ENCODE data around the gene NHSL2. TPM values are rescaled to one million over a fixed set of nuclear protein-coding genes. Genes with fewer than 3 reads are reported as not detected.

The NHSL2 gene
- total RNA-seq, 2 experiments from 2014 or later, result 0.50 to 0.70 TPM

DNA sequence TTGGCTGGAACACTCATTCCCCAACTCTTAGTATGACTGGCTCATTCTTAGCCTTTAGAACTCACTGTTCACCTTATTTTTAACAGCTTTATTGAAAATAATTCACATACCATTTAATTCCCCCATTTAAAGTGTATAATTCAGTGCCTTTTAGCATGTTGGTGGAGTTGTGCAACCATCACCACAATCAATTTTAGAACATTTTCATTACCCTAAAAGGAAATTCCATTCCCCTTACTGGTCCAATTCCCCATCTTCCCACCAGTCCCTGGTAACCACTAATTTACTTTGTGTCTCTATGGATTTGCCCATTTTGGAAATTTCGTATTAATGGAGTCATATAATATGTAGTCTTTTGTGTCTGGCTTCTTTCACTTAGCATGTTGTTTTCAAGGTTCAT lies 19.7 kb downstream of the NHSL2 start:
- CTCF ChIA-PET, result no interaction called here
- H3K27ac Mint-ChIP-seq, result no peak overlapping the region
- peaks cover 17% of the 10 kb centered on the region for H3K27me3 Mint-ChIP-seq (ENCODE audit: low read depth)
- POLR2A ChIA-PET, result no interaction called here
- H3K9me3 Mint-ChIP-seq (ENCODE audit: insufficient read depth), result no peaks in the 10 kb centered on the region
- H3K4me3 Mint-ChIP-seq, result no peak overlapping the region
- ATAC-seq (no peak), DNase-seq (no peak)
- H3K36me3 Mint-ChIP-seq (ENCODE audit: low read depth), result no peaks in the 10 kb centered on the region
- no peaks in the 10 kb centered on the region for H3K4me1 Mint-ChIP-seq (ENCODE audit: low read depth)

DNA sequence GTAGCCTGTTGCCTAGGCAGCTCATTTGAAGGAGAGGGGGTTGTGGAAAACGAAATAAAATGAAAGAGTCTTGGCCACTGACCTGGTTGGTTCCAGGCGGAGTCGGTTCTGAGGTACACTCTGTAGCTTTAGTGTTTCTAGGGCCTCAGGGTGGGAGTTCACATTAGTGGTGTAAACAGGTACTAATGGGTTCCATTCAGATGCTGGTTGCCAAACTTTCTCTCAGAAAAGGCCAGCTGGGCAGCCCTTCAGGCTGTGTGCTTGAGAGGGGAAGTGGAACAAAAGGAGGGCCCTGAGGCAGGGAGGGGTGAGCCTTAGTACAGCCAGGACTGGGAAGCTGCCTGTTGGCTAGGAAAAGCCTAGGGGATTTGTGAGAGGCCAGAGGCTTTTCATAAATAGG lies 24.8 kb downstream of the NHSL2 start:
- H3K36me3 Mint-ChIP-seq (ENCODE audit: low read depth), result no peaks in the 10 kb centered on the region
- peaks cover 14% of the 10 kb centered on the region for H3K27me3 Mint-ChIP-seq (ENCODE audit: low read depth)
- no peak for ATAC-seq
- no peak for DNase-seq
- no peaks in the 10 kb centered on the region for H3K4me1 Mint-ChIP-seq (ENCODE audit: low read depth)
- no peak overlapping the region for H3K4me3 Mint-ChIP-seq
- POLR2A ChIA-PET, result no interaction called here
- H3K9me3 Mint-ChIP-seq (ENCODE audit: insufficient read depth), result no peaks in the 10 kb centered on the region
- CTCF ChIA-PET, result no interaction called here
- no peak overlapping the region for H3K27ac Mint-ChIP-seq

DNA sequence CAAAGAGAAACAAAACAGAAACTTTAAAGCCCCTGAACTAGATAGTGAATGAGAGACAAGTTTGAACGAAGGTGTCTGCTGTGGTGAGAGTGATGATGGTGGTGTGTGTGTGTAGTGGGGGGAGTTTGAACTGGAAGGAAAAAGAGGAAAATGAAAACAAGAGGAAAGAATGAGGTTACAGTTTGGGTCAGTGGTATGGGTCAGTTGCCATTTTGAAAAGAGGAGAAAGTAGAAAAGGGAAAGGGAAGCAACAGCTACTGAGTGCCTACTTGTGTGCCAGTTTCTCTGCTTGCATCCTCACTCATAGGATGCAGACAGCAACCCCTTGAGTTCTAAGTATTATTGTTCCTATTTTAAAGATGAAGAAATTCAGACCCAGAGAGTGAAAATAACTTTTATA lies 26.0 kb downstream of the NHSL2 start:
- no peak for ATAC-seq
- no peaks in the 10 kb centered on the region for H3K9me3 Mint-ChIP-seq (ENCODE audit: insufficient read depth)

DNA sequence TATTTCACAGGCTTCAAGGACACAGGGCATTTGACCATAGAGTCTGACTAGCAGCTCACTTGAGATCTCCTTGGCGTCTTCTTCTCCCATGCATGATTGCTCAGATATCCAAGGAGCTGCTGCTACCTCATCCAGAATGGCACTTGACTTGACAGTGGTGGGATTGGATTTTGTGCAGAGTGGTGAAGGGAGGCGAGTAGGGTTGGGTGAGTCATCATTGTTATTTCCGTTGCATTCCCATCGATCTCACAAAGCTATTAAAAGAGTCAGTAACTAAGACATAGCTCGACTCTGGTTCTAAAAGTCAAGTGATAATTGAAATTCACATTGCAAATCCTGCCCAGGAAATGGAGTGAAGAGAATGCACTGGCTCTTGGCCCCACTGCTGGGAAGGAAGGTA lies 27.7 kb downstream of the NHSL2 start:
- Mint-ChIP-seq H3K27me3 (ENCODE audit: low read depth) (peaks cover 11% of the 10 kb centered on the region), H3K4me1 (ENCODE audit: low read depth) (no peaks in the 10 kb centered on the region), H3K27ac (no peak overlapping the region), H3K4me3 (no peak overlapping the region), H3K9me3 (ENCODE audit: insufficient read depth) (no peaks in the 10 kb centered on the region), H3K36me3 (ENCODE audit: low read depth) (no peaks in the 10 kb centered on the region)
- ATAC-seq (no peak), DNase-seq (no peak)
- CTCF ChIA-PET, result interaction anchor here (1.4 kb wide), 1 partner anchor 28 kb away, joined by 3 read pairs; the partner anchor contains the start of gene NHSL2
- POLR2A ChIA-PET, result no interaction called here

More for the DNA sequence above, 26.0 kb downstream of the NHSL2 start:
- POLR2A ChIA-PET, result no interaction called here
- Mint-ChIP-seq H3K27ac (no peak overlapping the region), H3K36me3 (ENCODE audit: low read depth) (no peaks in the 10 kb centered on the region), H3K4me3 (no peak overlapping the region), H3K27me3 (ENCODE audit: low read depth) (peaks cover 13% of the 10 kb centered on the region), H3K4me1 (ENCODE audit: low read depth) (no peaks in the 10 kb centered on the region)
- CTCF ChIA-PET, result no interaction called here
- DNase-seq, result no peak

DNA sequence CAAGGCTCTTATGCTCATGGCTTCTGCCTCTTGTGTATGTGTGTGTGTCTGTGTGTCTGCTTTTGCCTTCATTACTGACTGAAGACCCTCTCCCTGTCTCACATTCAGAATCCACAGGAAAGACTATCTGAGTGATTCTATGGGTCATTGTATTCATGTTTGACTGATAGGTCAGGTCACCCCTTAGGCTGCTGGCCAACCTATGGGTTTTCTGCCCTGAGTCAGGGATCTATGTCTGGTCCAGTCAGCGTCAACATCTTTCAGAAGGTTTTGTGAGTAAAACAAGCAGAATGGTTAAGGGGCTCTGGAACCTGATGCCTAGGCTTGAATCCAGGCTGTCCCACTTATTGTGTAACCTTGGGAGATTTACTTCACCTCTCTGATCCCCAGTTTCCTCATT lies 30.5 kb downstream of the NHSL2 start:
- ChIA-PET POLR2A (no interaction called here), CTCF (no interaction called here)
- DNase-seq (no peak), ATAC-seq (no peak)
- no peak overlapping the region for H3K27ac Mint-ChIP-seq
- H3K4me3 Mint-ChIP-seq, result no peak overlapping the region
- H3K36me3 Mint-ChIP-seq (ENCODE audit: low read depth), result no peaks in the 10 kb centered on the region
- H3K4me1 Mint-ChIP-seq (ENCODE audit: low read depth), result no peaks in the 10 kb centered on the region
- peaks cover 10% of the 10 kb centered on the region for H3K27me3 Mint-ChIP-seq (ENCODE audit: low read depth)
- H3K9me3 Mint-ChIP-seq (ENCODE audit: insufficient read depth), result no peaks in the 10 kb centered on the region

DNA sequence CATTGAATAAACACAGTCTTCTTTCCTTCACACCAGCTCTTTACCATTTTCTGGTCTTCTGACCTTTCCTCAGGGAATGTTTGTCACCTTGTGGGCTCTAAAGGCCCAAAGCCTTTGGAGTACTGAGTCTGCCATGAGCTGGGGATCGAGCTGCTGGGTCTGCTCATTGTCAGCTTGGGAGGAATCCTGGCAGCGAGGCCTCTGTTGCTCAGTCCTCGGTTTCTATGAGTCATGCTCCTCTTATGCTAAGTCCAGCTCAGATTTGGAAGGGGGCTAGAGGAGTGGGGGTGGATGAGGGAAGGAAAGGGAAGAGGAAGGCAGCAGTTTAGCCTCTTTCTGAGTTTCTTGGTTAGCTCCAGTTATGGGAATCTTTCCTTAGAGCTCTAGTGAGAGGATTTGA lies 31.1 kb downstream of the NHSL2 start:
- DNase-seq (no peak), ATAC-seq (no peak)
- H3K27ac Mint-ChIP-seq, result no peak overlapping the region
- ChIA-PET CTCF (no interaction called here), POLR2A (no interaction called here)
- no peaks in the 10 kb centered on the region for H3K9me3 Mint-ChIP-seq (ENCODE audit: insufficient read depth)
- peaks cover 10% of the 10 kb centered on the region for H3K27me3 Mint-ChIP-seq (ENCODE audit: low read depth)
- no peaks in the 10 kb centered on the region for H3K4me1 Mint-ChIP-seq (ENCODE audit: low read depth)
- no peak overlapping the region for H3K4me3 Mint-ChIP-seq
- no peaks in the 10 kb centered on the region for H3K36me3 Mint-ChIP-seq (ENCODE audit: low read depth)

DNA sequence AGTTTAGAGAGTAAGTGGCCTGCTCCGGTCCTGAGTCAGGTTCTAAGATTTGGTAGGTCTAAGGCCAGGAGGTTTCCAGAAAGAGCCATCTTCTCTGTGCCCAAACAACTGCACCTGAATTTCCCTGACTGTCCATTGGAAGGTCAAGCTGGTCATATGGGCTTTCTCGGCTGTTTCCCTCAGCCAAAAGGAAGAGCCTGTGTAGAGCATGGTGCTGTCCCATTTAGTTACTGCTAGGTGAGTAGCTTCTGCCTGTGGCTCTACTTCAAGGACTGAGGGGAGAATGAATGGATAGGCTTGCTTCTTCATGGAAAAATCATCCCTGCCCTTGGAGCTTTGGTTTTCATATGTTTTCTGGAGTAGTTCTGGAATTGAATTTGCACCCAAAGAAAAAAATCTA lies 33.7 kb downstream of the NHSL2 start:
- CTCF ChIA-PET, result no interaction called here
- no peak overlapping the region for H3K27ac Mint-ChIP-seq

DNA sequence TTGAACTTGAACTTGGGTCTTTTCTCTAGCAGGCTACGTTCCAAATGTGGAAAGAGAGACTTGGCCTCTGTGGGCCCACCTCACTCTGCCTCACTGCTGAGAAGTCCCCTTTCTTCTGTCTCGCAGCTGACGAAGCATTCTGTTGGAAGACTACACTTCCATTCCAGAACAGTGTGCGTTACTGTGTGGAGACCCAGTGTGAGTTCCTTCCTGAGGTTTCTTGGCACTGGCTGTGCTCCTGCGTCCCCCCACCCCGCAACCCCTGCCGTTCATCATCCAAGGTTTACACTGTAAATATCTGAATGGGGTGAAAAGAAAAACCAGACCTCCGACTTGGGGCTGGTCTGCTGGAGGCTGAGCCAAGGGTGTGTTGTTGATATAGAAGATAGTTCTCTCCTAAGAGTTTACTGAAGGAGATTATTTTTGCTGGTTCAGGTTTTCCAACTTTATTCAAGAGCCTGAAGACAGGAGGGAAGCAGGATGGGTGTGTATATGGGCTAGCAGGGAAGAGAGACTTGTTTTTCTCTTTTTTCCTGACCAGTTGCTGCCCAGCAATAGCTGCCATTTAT lies 34.7 kb downstream of the NHSL2 start:
- Mint-ChIP-seq H3K36me3 (ENCODE audit: low read depth) (no peaks in the 10 kb centered on the region), H3K27ac (no peak overlapping the region), H3K4me3 (no peak overlapping the region), H3K27me3 (ENCODE audit: low read depth) (peaks cover 10% of the 10 kb centered on the region), H3K9me3 (ENCODE audit: insufficient read depth) (no peaks in the 10 kb centered on the region), H3K4me1 (ENCODE audit: low read depth) (no peaks in the 10 kb centered on the region)
- ChIA-PET POLR2A (no interaction called here), CTCF (no interaction called here)
- ATAC-seq (no peak), DNase-seq (no peak)

More for the DNA sequence above, 33.7 kb downstream of the NHSL2 start:
- no peaks in the 10 kb centered on the region for H3K4me1 Mint-ChIP-seq (ENCODE audit: low read depth)
- H3K9me3 Mint-ChIP-seq (ENCODE audit: insufficient read depth), result no peaks in the 10 kb centered on the region
- POLR2A ChIA-PET, result no interaction called here
- H3K27me3 Mint-ChIP-seq (ENCODE audit: low read depth), result peaks cover 10% of the 10 kb centered on the region
- no peak overlapping the region for H3K4me3 Mint-ChIP-seq
- DNase-seq (no peak), ATAC-seq (no peak)
- H3K36me3 Mint-ChIP-seq (ENCODE audit: low read depth), result no peaks in the 10 kb centered on the region

DNA sequence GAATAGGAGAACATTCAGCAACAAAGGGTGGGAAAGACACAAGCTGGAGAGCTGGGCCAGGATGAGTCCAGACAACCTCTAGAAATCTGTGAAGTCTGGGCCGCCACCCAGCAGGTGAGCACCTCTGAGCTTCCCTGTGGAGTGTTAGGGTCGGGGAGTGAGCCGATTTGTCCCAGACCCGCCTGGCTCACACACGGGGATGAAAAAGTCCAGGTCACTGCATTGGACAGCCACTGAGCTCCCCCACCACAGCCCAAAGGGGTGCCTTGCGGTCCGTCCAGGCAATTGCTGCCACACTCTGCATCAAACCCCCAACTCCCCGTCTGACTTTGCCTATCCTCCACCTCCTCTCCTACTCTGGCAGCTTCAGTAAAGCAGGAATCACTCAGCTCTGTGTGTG lies 38.7 kb downstream of the NHSL2 start:
- peaks cover 5% of the 10 kb centered on the region for H3K27me3 Mint-ChIP-seq (ENCODE audit: low read depth)

DNA sequence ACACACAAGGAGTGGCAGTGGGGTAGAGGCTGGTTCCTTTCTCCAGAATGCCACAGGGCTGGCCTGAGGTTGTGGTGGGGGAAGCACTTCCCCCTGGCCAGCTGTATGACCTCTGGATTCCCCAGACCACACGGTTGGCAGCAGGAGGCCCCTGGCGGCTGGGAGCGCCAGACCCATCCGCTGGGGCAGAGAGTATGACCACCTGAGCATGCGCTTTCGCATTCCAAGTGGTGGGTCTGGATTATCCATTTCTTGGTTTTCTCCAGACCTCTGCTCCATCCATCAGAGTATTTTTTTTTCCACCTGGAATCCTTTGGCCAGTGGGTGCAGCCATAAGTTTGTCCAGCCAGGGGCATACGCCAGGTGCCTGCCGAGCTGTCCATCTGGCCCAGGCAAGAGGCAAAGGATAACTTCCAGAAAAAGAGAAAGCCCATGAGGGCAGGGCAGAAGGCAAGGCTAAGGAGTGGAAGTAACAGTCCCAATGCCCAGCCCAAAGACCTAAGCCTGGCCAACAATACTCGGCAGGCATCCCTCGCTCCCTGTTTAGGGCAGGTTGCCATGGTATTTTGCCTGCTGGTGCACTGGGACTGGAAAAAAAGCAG lies 39.3 kb downstream of the NHSL2 start:
- CTCF ChIA-PET, result no interaction called here
- DNase-seq (no peak), ATAC-seq (no peak)
- no peaks in the 10 kb centered on the region for H3K9me3 Mint-ChIP-seq (ENCODE audit: insufficient read depth)
- no peak overlapping the region for H3K4me3 Mint-ChIP-seq
- no peaks in the 10 kb centered on the region for H3K4me1 Mint-ChIP-seq (ENCODE audit: low read depth)
- no peaks in the 10 kb centered on the region for H3K36me3 Mint-ChIP-seq (ENCODE audit: low read depth)
- POLR2A ChIA-PET, result no interaction called here
- peaks cover 3% of the 10 kb centered on the region for H3K27me3 Mint-ChIP-seq (ENCODE audit: low read depth)
- H3K27ac Mint-ChIP-seq, result no peak overlapping the region

More for the DNA sequence above, 38.7 kb downstream of the NHSL2 start:
- DNase-seq (no peak), ATAC-seq (no peak)
- Mint-ChIP-seq H3K27ac (no peak overlapping the region), H3K36me3 (ENCODE audit: low read depth) (no peaks in the 10 kb centered on the region), H3K9me3 (ENCODE audit: insufficient read depth) (no peaks in the 10 kb centered on the region), H3K4me1 (ENCODE audit: low read depth) (no peaks in the 10 kb centered on the region), H3K4me3 (no peak overlapping the region)
- ChIA-PET CTCF (no interaction called here), POLR2A (no interaction called here)

DNA sequence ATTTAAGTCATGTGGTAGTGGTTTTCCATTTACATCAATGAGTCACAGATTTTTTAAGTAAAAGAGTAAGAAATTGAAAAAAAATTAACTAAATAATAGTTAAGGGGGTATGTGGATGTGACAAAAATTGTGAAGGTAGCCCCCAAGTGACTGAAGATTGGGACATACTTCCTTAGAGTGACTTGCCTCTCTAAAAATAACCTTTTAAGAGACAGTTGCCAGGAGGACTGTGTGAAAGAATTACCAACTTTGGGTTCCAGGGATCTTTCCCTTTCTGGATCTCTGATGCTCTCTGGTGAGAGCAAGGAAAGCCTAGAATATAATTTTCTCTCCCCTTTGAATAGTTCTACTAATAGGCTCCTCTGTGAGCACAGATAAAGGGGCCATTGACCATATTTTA lies 42.7 kb downstream of the NHSL2 start:
- H3K27ac Mint-ChIP-seq, result no peak overlapping the region
- POLR2A ChIA-PET, result no interaction called here
- DNase-seq, result no peak
- CTCF ChIA-PET, result no interaction called here
- H3K4me3 Mint-ChIP-seq, result no peak overlapping the region
- H3K27me3 Mint-ChIP-seq (ENCODE audit: low read depth), result peaks cover 2% of the 10 kb centered on the region
- H3K36me3 Mint-ChIP-seq (ENCODE audit: low read depth), result no peaks in the 10 kb centered on the region
- H3K4me1 Mint-ChIP-seq (ENCODE audit: low read depth), result no peaks in the 10 kb centered on the region
- ATAC-seq, result no peak
- H3K9me3 Mint-ChIP-seq (ENCODE audit: insufficient read depth), result no peaks in the 10 kb centered on the region

DNA sequence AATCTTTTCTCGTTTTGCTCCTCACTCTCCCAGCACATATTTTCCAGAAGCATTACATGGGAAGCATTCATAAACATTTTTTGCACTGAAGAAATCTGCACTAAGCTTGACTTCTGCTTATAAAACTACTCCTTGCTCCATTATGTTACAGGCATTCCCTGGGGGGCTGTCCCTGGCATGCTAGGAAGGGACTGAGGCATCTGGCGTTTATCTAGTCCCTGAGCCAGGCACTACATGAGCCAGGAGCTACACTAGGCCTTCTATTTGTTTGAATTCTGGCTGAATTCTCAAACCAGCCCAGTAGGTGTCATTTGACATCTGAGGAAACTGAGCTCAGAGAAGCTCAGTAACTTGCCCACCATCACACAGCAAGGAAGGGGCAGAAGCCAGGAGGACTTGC lies 43.3 kb downstream of the NHSL2 start:
- ChIA-PET CTCF (no interaction called here), POLR2A (no interaction called here)
- Mint-ChIP-seq H3K4me1 (ENCODE audit: low read depth) (no peaks in the 10 kb centered on the region), H3K4me3 (no peak overlapping the region), H3K9me3 (ENCODE audit: insufficient read depth) (no peaks in the 10 kb centered on the region), H3K36me3 (ENCODE audit: low read depth) (no peaks in the 10 kb centered on the region), H3K27me3 (ENCODE audit: low read depth) (peaks cover 2% of the 10 kb centered on the region), H3K27ac (no peak overlapping the region)
- DNase-seq (no peak), ATAC-seq (no peak)

DNA sequence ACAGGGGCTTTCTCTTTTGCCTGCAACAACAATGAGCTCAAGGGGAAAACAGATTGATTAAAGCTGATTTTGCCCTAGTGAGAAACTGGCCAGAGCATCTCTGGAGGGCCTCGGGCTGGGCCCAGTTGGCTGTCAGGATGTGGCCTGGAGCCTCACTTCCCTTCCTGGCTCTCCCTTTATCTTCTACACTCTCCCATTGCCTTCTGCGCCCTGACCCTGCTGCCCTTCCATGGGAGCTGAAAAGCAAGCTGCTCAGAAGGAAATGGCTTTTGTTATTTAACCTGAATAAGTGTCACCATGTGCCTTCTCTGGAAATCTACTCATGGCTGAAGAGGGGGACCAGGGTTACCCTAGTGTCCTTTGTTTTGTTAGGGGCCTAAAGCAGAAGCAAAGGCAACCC lies 43.8 kb downstream of the NHSL2 start:
- Mint-ChIP-seq H3K27ac (no peak overlapping the region), H3K4me1 (ENCODE audit: low read depth) (no peaks in the 10 kb centered on the region), H3K27me3 (ENCODE audit: low read depth) (peaks cover 2% of the 10 kb centered on the region), H3K36me3 (ENCODE audit: low read depth) (no peaks in the 10 kb centered on the region), H3K4me3 (no peak overlapping the region), H3K9me3 (ENCODE audit: insufficient read depth) (no peaks in the 10 kb centered on the region)
- ChIA-PET CTCF (no interaction called here), POLR2A (no interaction called here)
- DNase-seq (no peak), ATAC-seq (no peak)

Data from activated CD8-positive, alpha-beta T cell treated with anti-CD3 and anti-CD28 coated beads, Interleukin-2, amount 10 ng/mL, durations not matched to agents 7 days and 5 days (primary cell).